SJCRH30 (cell line): Measurements from ENCODE around the gene AMPH. TPM values are rescaled to one million over a fixed set of nuclear protein-coding genes. Genes with fewer than 3 reads are reported as not detected.
A peak's percentile ranks its signal among the peaks of the same experiment; 100 is the strongest.
"Not testable (repeated sequence)": the region's sequence is repeated elsewhere in the genome, so short reads cannot be mapped to it uniquely, and the experiment has no call there.

Source experiments
- DNase-seq, 2 experiments: peaks; one replicate each; pipeline ENCODE4 v3.0.0-alpha.2; 2015 to 2020
- H3K27ac ChIP-seq: fragments of 250-450 bp; sonication (Bioruptor Pico); 2 replicates; pipeline ENCODE4 v1.5.1; 2020; ENCODE audit warnings: mild to moderate bottlenecking, moderate library complexity
- H3K27me3 ChIP-seq: fragments of 250-450 bp; sonication (Bioruptor Pico); 2 replicates; pipeline ENCODE4 v1.5.1; 2020; ENCODE audit warnings: mild to moderate bottlenecking, moderate library complexity
- H3K36me3 ChIP-seq: fragments of 250-450 bp; sonication (Bioruptor Pico); 2 replicates; pipeline ENCODE4 v1.5.1; 2020; ENCODE audit warnings: mild to moderate bottlenecking, moderate library complexity
- H3K4me1 ChIP-seq: fragments of 250-450 bp; sonication (Bioruptor Pico); 2 replicates; pipeline ENCODE4 v1.5.1; 2020; ENCODE audit warnings: mild to moderate bottlenecking, moderate library complexity
- H3K4me3 ChIP-seq: fragments of 250-450 bp; sonication (Bioruptor Pico); 2 replicates; pipeline ENCODE4 v1.5.1; 2020; ENCODE audit warnings: mild to moderate bottlenecking, moderate library complexity
- H3K9me3 ChIP-seq: fragments of 250-450 bp; sonication (Bioruptor Pico); replicated peaks from 2 replicates; pipeline ENCODE4 v1.5.1; 2020; ENCODE audit warnings: mild to moderate bottlenecking, moderate library complexity
- total RNA-seq: library from RNA; depleted of rRNA; stranded (reverse); fragments of >200 nt; shearing (Covaris generic); gene quantifications from 2 replicates; pipeline ENCODE4 v1.2.3, GENCODE V29; 2014

The AMPH gene
- total RNA-seq, 1 experiment from 2014 or later: not detected

- Histone ChIP-seq H3K36me3 (no peaks in the 10 kb centered on the region), H3K9me3 (no peaks in the 10 kb centered on the region), H3K4me3 (no peak overlapping the region), H3K27me3 (no peaks in the 10 kb centered on the region), H3K27ac (no peak overlapping the region), H3K4me1 (peaks cover 7% of the 10 kb centered on the region)
- no peak for DNase-seq
Observed at GRCh38 chr7:38360776-38361175, 270.4 kb downstream of the AMPH start.

- H3K4me3 ChIP-seq, H3K36me3 ChIP-seq, H3K9me3 ChIP-seq, H3K27me3 ChIP-seq, H3K4me1 ChIP-seq, H3K27ac ChIP-seq: not testable (repeated sequence)
- DNase-seq: peak in 1 of 2 experiments; percentile 45
Observed at GRCh38 chr7:38359071-38359601, 272.0 kb downstream of the AMPH start.

GRCh38 chr7:38358273-38358831 lies 272.8 kb downstream of the AMPH start:
- H3K27ac ChIP-seq: 0 out of 2 replicates have a peak overlapping the region, but pooled peaks have one; percentile 17
- H3K4me1 ChIP-seq, H3K9me3 ChIP-seq, H3K36me3 ChIP-seq, H3K27me3 ChIP-seq, H3K4me3 ChIP-seq: not testable (repeated sequence)
- peak; percentile 77 to 79 for DNase-seq

- peak in 1 of 2 experiments; percentile 45 for DNase-seq
- not testable (repeated sequence) for H3K27me3 ChIP-seq, H3K36me3 ChIP-seq, H3K27ac ChIP-seq, H3K9me3 ChIP-seq, H3K4me3 ChIP-seq, H3K4me1 ChIP-seq
Observed at GRCh38 chr7:38354271-38354851, 276.8 kb downstream of the AMPH start.

- not testable (repeated sequence) for H3K4me3 ChIP-seq, H3K36me3 ChIP-seq, H3K27me3 ChIP-seq, H3K4me1 ChIP-seq, DNase-seq, H3K27ac ChIP-seq, H3K9me3 ChIP-seq
Observed at GRCh38 chr7:38353431-38353881, 277.7 kb downstream of the AMPH start.

GRCh38 chr7:38351601-38352000 lies 279.6 kb downstream of the AMPH start:
- Histone ChIP-seq H3K36me3 (no peaks in the 10 kb centered on the region), H3K4me1 (peaks cover 4% of the 10 kb centered on the region), H3K27me3 (no peaks in the 10 kb centered on the region), H3K9me3 (no peaks in the 10 kb centered on the region), H3K27ac (no peak overlapping the region), H3K4me3 (no peak overlapping the region)
- no peak for DNase-seq

- not testable (repeated sequence) for DNase-seq
Observed at GRCh38 chr7:38350777-38351176, 280.4 kb downstream of the AMPH start.

GRCh38 chr7:38349869-38350583 lies 281.1 kb downstream of the AMPH start:
- H3K9me3 ChIP-seq, DNase-seq, H3K27ac ChIP-seq, H3K36me3 ChIP-seq, H3K4me3 ChIP-seq, H3K27me3 ChIP-seq: not testable (repeated sequence)
- peaks cover 13% of the 10 kb centered on the region for H3K4me1 ChIP-seq

More at GRCh38 chr7:38350777-38351176, 280.4 kb downstream of the AMPH start:
- not testable (repeated sequence) for H3K4me3 ChIP-seq, H3K9me3 ChIP-seq, H3K4me1 ChIP-seq, H3K36me3 ChIP-seq, H3K27me3 ChIP-seq, H3K27ac ChIP-seq

- not testable (repeated sequence) for H3K9me3 ChIP-seq, H3K36me3 ChIP-seq, DNase-seq, H3K4me3 ChIP-seq, H3K27me3 ChIP-seq
- Histone ChIP-seq H3K27ac (peak overlapping the region; percentile 26; the same call in 1 of the 2 replicates), H3K4me1 (peaks cover 20% of the 10 kb centered on the region)
Observed at GRCh38 chr7:38349126-38349795, 281.9 kb downstream of the AMPH start.

- not testable (repeated sequence) for H3K36me3 ChIP-seq, H3K27ac ChIP-seq, H3K4me3 ChIP-seq, H3K9me3 ChIP-seq, H3K27me3 ChIP-seq
- H3K4me1 ChIP-seq: peaks cover 26% of the 10 kb centered on the region
- DNase-seq: peak; percentile 74 to 79
Observed at GRCh38 chr7:38345299-38346172, 285.6 kb downstream of the AMPH start.

GRCh38 chr7:38344741-38345140 lies 286.4 kb downstream of the AMPH start:
- H3K36me3 ChIP-seq, H3K9me3 ChIP-seq, H3K27me3 ChIP-seq, H3K4me3 ChIP-seq: not testable (repeated sequence)
- H3K27ac ChIP-seq: 0 out of 2 replicates have a peak overlapping the region, but pooled peaks have one; percentile 16
- peaks cover 26% of the 10 kb centered on the region for H3K4me1 ChIP-seq
- DNase-seq: peak; percentile 65 to 78

GRCh38 chr7:38342135-38342534 lies 289.0 kb downstream of the AMPH start:
- peaks cover 22% of the 10 kb centered on the region for H3K4me1 ChIP-seq
- H3K36me3 ChIP-seq, H3K4me3 ChIP-seq, H3K27ac ChIP-seq, H3K27me3 ChIP-seq, H3K9me3 ChIP-seq, DNase-seq: not testable (repeated sequence)

GRCh38 chr7:38341172-38341705 lies 289.9 kb downstream of the AMPH start:
- H3K4me1 ChIP-seq: peaks cover 22% of the 10 kb centered on the region
- DNase-seq: peak; percentile 53 to 71
- H3K9me3 ChIP-seq, H3K27me3 ChIP-seq, H3K27ac ChIP-seq, H3K4me3 ChIP-seq, H3K36me3 ChIP-seq: not testable (repeated sequence)
